Nephron progenitor cell (in vitro differentiated cells): ENCODE data around the gene SH3PXD2A.

Experiments used
- DNase-seq: peaks from one replicate; pipeline ENCODE4 v3.0.0; 2021
- H3K27ac Mint-ChIP-seq: 2 replicates; pipeline ENCODE4 v1.8.0; 2021; ENCODE audit warnings: mild to moderate bottlenecking, moderate library complexity, mixed read lengths
- H3K27me3 Mint-ChIP-seq: 2 replicates; pipeline ENCODE4 v1.8.0; 2021; ENCODE audit warnings: mild to moderate bottlenecking, low read depth, mixed read lengths; ENCODE audit not compliant: poor library complexity
- H3K36me3 Mint-ChIP-seq: 2 replicates; pipeline ENCODE4 v1.8.0; 2021; ENCODE audit warnings: low read depth, mixed read lengths
- H3K4me1 Mint-ChIP-seq: 2 replicates; pipeline ENCODE4 v1.8.0; 2021; ENCODE audit warnings: mixed read lengths
- H3K4me3 Mint-ChIP-seq: 2 replicates; pipeline ENCODE4 v1.8.0; 2021; ENCODE audit warnings: mild to moderate bottlenecking, moderate library complexity, mixed read lengths
- H3K9me3 Mint-ChIP-seq: 2 replicates; pipeline ENCODE4 v1.8.0; 2021; ENCODE audit warnings: mild to moderate bottlenecking, moderate library complexity, mixed read lengths
- CTCF ChIP-seq: fragments of 200-600 bp; sonication (generic); IDR thresholded peaks from 2 replicates; pipeline ENCODE4 v1.5.0; 2021; ENCODE audit warnings: antibody characterized with exemption

Gene SH3PXD2A

DNA sequence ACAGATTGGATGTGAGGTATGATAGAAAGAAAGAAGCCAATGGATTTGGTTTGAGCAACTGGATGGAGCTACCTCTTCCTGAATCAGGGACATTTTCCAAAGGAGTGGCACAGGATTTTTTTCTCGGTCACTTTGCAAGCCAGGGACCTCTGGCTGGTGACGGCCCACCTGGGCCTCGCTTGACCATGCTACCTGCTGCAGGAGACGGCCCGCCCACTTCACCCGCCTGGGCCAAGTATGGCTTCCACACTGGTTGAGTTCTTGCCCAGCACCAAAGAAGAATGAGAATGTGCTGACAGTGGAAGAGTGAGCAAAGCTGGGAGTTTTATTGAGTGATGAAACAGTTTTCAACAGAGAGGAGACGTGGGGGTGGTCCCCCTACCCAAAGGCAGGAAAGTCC lies 24.5 kb upstream of the SH3PXD2A start:
- peaks cover 28% of the 10 kb centered on the region for H3K4me1 Mint-ChIP-seq
- no peaks in the 10 kb centered on the region for H3K9me3 Mint-ChIP-seq
- H3K27me3 Mint-ChIP-seq, result peaks cover 15% of the 10 kb centered on the region
- peaks cover 47% of the 10 kb centered on the region for H3K36me3 Mint-ChIP-seq
- H3K27ac Mint-ChIP-seq, result no peak overlapping the region
- TF ChIP-seq CTCF, result no peak
- DNase-seq, result no peak
- H3K4me3 Mint-ChIP-seq, result no peak overlapping the region

DNA sequence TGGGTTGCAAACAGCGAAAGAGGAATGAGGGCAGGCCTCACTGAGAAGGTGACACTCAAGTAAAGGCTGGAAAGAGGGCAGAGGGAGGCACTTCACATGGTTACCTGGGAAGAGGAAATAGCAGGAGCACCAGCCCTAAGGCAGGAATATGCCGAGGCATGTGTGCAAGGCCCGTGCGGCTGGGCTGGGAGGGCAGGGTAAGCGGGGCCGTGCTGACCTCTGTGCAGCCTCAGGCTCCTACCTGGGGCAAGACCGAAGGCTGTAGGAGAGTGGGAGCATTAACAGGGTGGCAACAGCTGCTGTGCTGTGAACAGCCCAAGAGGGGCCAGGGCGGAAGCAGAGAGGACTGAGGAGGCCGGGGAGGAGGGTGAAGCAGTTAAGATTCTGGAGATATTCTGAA lies 24.0 kb upstream of the SH3PXD2A start:
- no peak for TF ChIP-seq CTCF
- no peak for DNase-seq
- Mint-ChIP-seq H3K36me3 (peaks cover 47% of the 10 kb centered on the region), H3K4me3 (no peak overlapping the region), H3K27ac (peak overlapping the region; percentile 70), H3K4me1 (peaks cover 28% of the 10 kb centered on the region), H3K27me3 (peaks cover 15% of the 10 kb centered on the region), H3K9me3 (no peaks in the 10 kb centered on the region)

- Mint-ChIP-seq H3K9me3 (no peaks in the 10 kb centered on the region), H3K27me3 (peaks cover 15% of the 10 kb centered on the region), H3K4me1 (peaks cover 28% of the 10 kb centered on the region), H3K27ac (no peak overlapping the region), H3K36me3 (peaks cover 47% of the 10 kb centered on the region), H3K4me3 (no peak overlapping the region)
- TF ChIP-seq CTCF, result no peak
- DNase-seq, result no peak
Observed at GRCh38 chr10:103877861-103878260, 22.5 kb upstream of the SH3PXD2A start.

DNA sequence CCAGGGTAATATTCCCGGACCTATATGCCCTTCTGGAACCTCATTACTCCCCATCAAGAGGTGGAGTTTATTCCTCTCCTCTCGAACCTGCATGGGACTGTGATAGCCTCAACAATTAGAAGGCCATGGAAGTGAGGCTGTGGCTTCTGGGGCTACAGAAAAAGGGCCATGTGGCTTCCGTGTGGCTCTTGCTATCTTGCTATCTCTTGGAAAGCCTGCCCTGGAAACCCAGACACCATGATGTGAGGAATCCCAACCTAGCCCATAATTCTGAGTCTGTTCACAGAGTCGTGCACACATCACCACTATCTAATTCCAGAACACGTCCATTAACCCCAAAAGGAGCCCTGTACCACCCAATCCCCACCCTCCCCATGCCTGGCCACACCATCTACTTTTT lies 20.8 kb upstream of the SH3PXD2A start:
- no peak for TF ChIP-seq CTCF
- no peak for DNase-seq
- H3K27me3 Mint-ChIP-seq, result peaks cover 11% of the 10 kb centered on the region
- peaks cover 35% of the 10 kb centered on the region for H3K36me3 Mint-ChIP-seq
- H3K27ac Mint-ChIP-seq, result no peak overlapping the region
- no peaks in the 10 kb centered on the region for H3K9me3 Mint-ChIP-seq
- H3K4me1 Mint-ChIP-seq, result peaks cover 36% of the 10 kb centered on the region
- H3K4me3 Mint-ChIP-seq, result no peak overlapping the region

GRCh38 chr10:103874730-103875129 lies 19.4 kb upstream of the SH3PXD2A start:
- Mint-ChIP-seq H3K4me1 (peaks cover 35% of the 10 kb centered on the region), H3K27ac (no peak overlapping the region)
- no peak for TF ChIP-seq CTCF

GRCh38 chr10:103872137-103872931 lies 17.0 kb upstream of the SH3PXD2A start:
- DNase-seq, result no peak
- Mint-ChIP-seq H3K36me3 (peaks cover under 1% of the 10 kb centered on the region), H3K27ac (no peak overlapping the region), H3K27me3 (peaks cover 12% of the 10 kb centered on the region), H3K4me3 (no peak overlapping the region), H3K4me1 (peaks cover 26% of the 10 kb centered on the region), H3K9me3 (no peaks in the 10 kb centered on the region)
- TF ChIP-seq CTCF, result no peak

More at GRCh38 chr10:103874730-103875129, 19.4 kb upstream of the SH3PXD2A start:
- no peak for DNase-seq
- Mint-ChIP-seq H3K27me3 (peaks cover 15% of the 10 kb centered on the region), H3K9me3 (no peaks in the 10 kb centered on the region), H3K36me3 (peaks cover 22% of the 10 kb centered on the region), H3K4me3 (no peak overlapping the region)
